Measurements from ENCODE around the gene TBC1D14.

The TBC1D14 gene

GRCh38 chr4:7054106-7054880 is 144.7 kb downstream of the TBC1D14 start:
- no peaks in the 10 kb centered on the region for H3K9me3 Mint-ChIP-seq
- DNase-seq (ENCODE audit: low spot score), result no peak
- peaks cover 28% of the 10 kb centered on the region for H3K36me3 Mint-ChIP-seq (ENCODE audit: low read depth)
- peaks cover 13% of the 10 kb centered on the region for H3K4me1 Mint-ChIP-seq (ENCODE audit: low read depth)
- no peaks in the 10 kb centered on the region for H3K27me3 Mint-ChIP-seq (ENCODE audit: low read depth)
- H3K4me3 Mint-ChIP-seq, result no peak overlapping the region
- H3K27ac Mint-ChIP-seq, result no peak overlapping the region

GRCh38 chr4:7055111-7055989 is 145.7 kb downstream of the TBC1D14 start:
- Mint-ChIP-seq H3K27ac (no peak overlapping the region), H3K27me3 (ENCODE audit: low read depth) (no peaks in the 10 kb centered on the region), H3K4me1 (ENCODE audit: low read depth) (peaks cover 13% of the 10 kb centered on the region), H3K9me3 (no peaks in the 10 kb centered on the region), H3K36me3 (ENCODE audit: low read depth) (peaks cover 33% of the 10 kb centered on the region), H3K4me3 (no peak overlapping the region)
- no peak for DNase-seq (ENCODE audit: low spot score)

GRCh38 chr4:7055990-7056325 is 146.3 kb downstream of the TBC1D14 start:
- Mint-ChIP-seq H3K27me3 (ENCODE audit: low read depth) (no peaks in the 10 kb centered on the region), H3K4me3 (no peak overlapping the region), H3K36me3 (ENCODE audit: low read depth) (peaks cover 39% of the 10 kb centered on the region), H3K4me1 (ENCODE audit: low read depth) (peaks cover 13% of the 10 kb centered on the region), H3K9me3 (no peaks in the 10 kb centered on the region), H3K27ac (no peak overlapping the region)
- no peak for DNase-seq (ENCODE audit: low spot score)

GRCh38 chr4:7058792-7059191 is 149.2 kb downstream of the TBC1D14 start:
- Mint-ChIP-seq H3K27me3 (ENCODE audit: low read depth) (no peaks in the 10 kb centered on the region), H3K4me3 (no peak overlapping the region), H3K36me3 (ENCODE audit: low read depth) (peaks cover 62% of the 10 kb centered on the region), H3K9me3 (no peaks in the 10 kb centered on the region), H3K27ac (no peak overlapping the region), H3K4me1 (ENCODE audit: low read depth) (peaks cover 6% of the 10 kb centered on the region)
- DNase-seq (ENCODE audit: low spot score), result no peak

GRCh38 chr4:7059662-7060061 is 150.0 kb downstream of the TBC1D14 start:
- DNase-seq (ENCODE audit: low spot score), result no peak
- no peak overlapping the region for H3K4me3 Mint-ChIP-seq
- peaks cover 6% of the 10 kb centered on the region for H3K4me1 Mint-ChIP-seq (ENCODE audit: low read depth)
- H3K9me3 Mint-ChIP-seq, result no peaks in the 10 kb centered on the region
- H3K36me3 Mint-ChIP-seq (ENCODE audit: low read depth), result peaks cover 60% of the 10 kb centered on the region
- no peak overlapping the region for H3K27ac Mint-ChIP-seq
- no peaks in the 10 kb centered on the region for H3K27me3 Mint-ChIP-seq (ENCODE audit: low read depth)

GRCh38 chr4:7060346-7061150 is 150.9 kb downstream of the TBC1D14 start:
- H3K9me3 Mint-ChIP-seq, result no peaks in the 10 kb centered on the region
- H3K27me3 Mint-ChIP-seq (ENCODE audit: low read depth), result no peaks in the 10 kb centered on the region
- H3K36me3 Mint-ChIP-seq (ENCODE audit: low read depth), result peaks cover 67% of the 10 kb centered on the region
- H3K4me1 Mint-ChIP-seq (ENCODE audit: low read depth), result peaks cover 12% of the 10 kb centered on the region
- H3K27ac Mint-ChIP-seq, result no peak overlapping the region
- no peak overlapping the region for H3K4me3 Mint-ChIP-seq
- DNase-seq (ENCODE audit: low spot score), result no peak

GRCh38 chr4:7061815-7062214 is 152.2 kb downstream of the TBC1D14 start:
- Mint-ChIP-seq H3K27ac (no peak overlapping the region), H3K36me3 (ENCODE audit: low read depth) (peaks cover 66% of the 10 kb centered on the region), H3K27me3 (ENCODE audit: low read depth) (no peaks in the 10 kb centered on the region)

GRCh38 chr4:7062816-7063215 is 153.2 kb downstream of the TBC1D14 start:
- DNase-seq (ENCODE audit: low spot score), result no peak
- peaks cover 21% of the 10 kb centered on the region for H3K4me1 Mint-ChIP-seq (ENCODE audit: low read depth)
- no peak overlapping the region for H3K4me3 Mint-ChIP-seq
- H3K27me3 Mint-ChIP-seq (ENCODE audit: low read depth), result no peaks in the 10 kb centered on the region
- peaks cover 68% of the 10 kb centered on the region for H3K36me3 Mint-ChIP-seq (ENCODE audit: low read depth)
- no peaks in the 10 kb centered on the region for H3K9me3 Mint-ChIP-seq
- H3K27ac Mint-ChIP-seq, result no peak overlapping the region

More at GRCh38 chr4:7061815-7062214, 152.2 kb downstream of the TBC1D14 start:
- no peak overlapping the region for H3K4me3 Mint-ChIP-seq
- H3K9me3 Mint-ChIP-seq, result no peaks in the 10 kb centered on the region
- no peak for DNase-seq (ENCODE audit: low spot score)
- H3K4me1 Mint-ChIP-seq (ENCODE audit: low read depth), result peaks cover 16% of the 10 kb centered on the region

GRCh38 chr4:7063362-7063761 is 153.7 kb downstream of the TBC1D14 start:
- no peak overlapping the region for H3K4me3 Mint-ChIP-seq
- no peak overlapping the region for H3K27ac Mint-ChIP-seq
- DNase-seq (ENCODE audit: low spot score), result no peak

GRCh38 chr4:7066006-7066405 is 156.4 kb downstream of the TBC1D14 start:
- Mint-ChIP-seq H3K4me1 (ENCODE audit: low read depth) (peaks cover 33% of the 10 kb centered on the region), H3K36me3 (ENCODE audit: low read depth) (peaks cover 47% of the 10 kb centered on the region), H3K4me3 (peak overlapping the region; percentile 93), H3K27me3 (ENCODE audit: low read depth) (peaks cover 2% of the 10 kb centered on the region), H3K9me3 (no peaks in the 10 kb centered on the region), H3K27ac (no peak overlapping the region)
- no peak for DNase-seq (ENCODE audit: low spot score)

More at GRCh38 chr4:7063362-7063761, 153.7 kb downstream of the TBC1D14 start:
- Mint-ChIP-seq H3K4me1 (ENCODE audit: low read depth) (peaks cover 22% of the 10 kb centered on the region), H3K27me3 (ENCODE audit: low read depth) (no peaks in the 10 kb centered on the region), H3K9me3 (no peaks in the 10 kb centered on the region), H3K36me3 (ENCODE audit: low read depth) (peaks cover 67% of the 10 kb centered on the region)

GRCh38 chr4:7066493-7066892 is 156.9 kb downstream of the TBC1D14 start:
- Mint-ChIP-seq H3K36me3 (ENCODE audit: low read depth) (peaks cover 42% of the 10 kb centered on the region), H3K4me3 (peak overlapping the region; percentile 93), H3K27ac (peak overlapping the region; percentile 86), H3K27me3 (ENCODE audit: low read depth) (peaks cover 3% of the 10 kb centered on the region), H3K4me1 (ENCODE audit: low read depth) (peaks cover 32% of the 10 kb centered on the region), H3K9me3 (no peaks in the 10 kb centered on the region)
- DNase-seq (ENCODE audit: low spot score), result no peak

- Mint-ChIP-seq H3K9me3 (no peaks in the 10 kb centered on the region), H3K27ac (peak overlapping the region; percentile 86), H3K27me3 (ENCODE audit: low read depth) (peaks cover 8% of the 10 kb centered on the region), H3K36me3 (ENCODE audit: low read depth) (peaks cover 36% of the 10 kb centered on the region), H3K4me1 (ENCODE audit: low read depth) (peaks cover 32% of the 10 kb centered on the region), H3K4me3 (peak overlapping the region; percentile 93)
- DNase-seq (ENCODE audit: low spot score), result no peak
Measured at GRCh38 chr4:7067126-7067451, 157.5 kb downstream of the TBC1D14 start.

GRCh38 chr4:7067452-7068278 is 158.0 kb downstream of the TBC1D14 start, which contains the start of gene GRPEL1:
GRPEL1 (minus strand) TSS chr4:7068064; CDS start chr4:7068032, 32 bp downstream.
- H3K36me3 Mint-ChIP-seq (ENCODE audit: low read depth), result peaks cover 32% of the 10 kb centered on the region
- DNase-seq (ENCODE audit: low spot score), result peak; percentile 99
- H3K4me3 Mint-ChIP-seq, result peak within 1 kb of the TSS; percentile 93
- peaks cover 14% of the 10 kb centered on the region for H3K27me3 Mint-ChIP-seq (ENCODE audit: low read depth)
- H3K4me1 Mint-ChIP-seq (ENCODE audit: low read depth), result peaks cover 31% of the 10 kb centered on the region
- peak within 1 kb of the TSS; percentile 96 for H3K27ac Mint-ChIP-seq
- H3K9me3 Mint-ChIP-seq, result no peaks in the 10 kb centered on the region
